GM19452 (cell line): ENCODE data around the gene UNC45A.
A peak's percentile ranks its signal among the peaks of the same experiment; 100 is the strongest.

Source experiments
- ATAC-seq: cut with Tn5 transposase; IDR thresholded peaks from one replicate; pipeline ENCODE4 v1.9.1; 2021; ENCODE audit not compliant: unreplicated experiment

Gene UNC45A

DNA sequence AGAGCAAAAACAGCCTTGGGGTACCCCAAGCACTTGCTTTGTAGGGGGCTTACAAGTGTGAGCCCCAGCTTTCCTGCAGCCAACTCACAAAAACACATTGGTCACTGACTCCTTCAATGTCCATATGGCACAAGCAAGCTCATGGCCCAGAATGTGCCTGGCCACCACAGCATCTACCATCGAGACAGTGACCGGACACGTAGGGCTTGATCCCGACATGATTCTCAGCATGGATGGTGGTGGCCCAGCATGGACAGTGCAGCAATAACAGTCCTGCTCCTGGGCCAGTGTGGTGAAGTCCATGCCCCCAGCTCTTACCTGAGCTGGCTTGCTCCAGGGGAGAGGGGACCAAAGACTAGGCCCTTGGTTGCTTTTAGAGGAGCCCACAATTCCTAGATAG is 6.0 kb downstream of the UNC45A start:
- ATAC-seq = no peak

GRCh38 chr15:90942354-90943120 is 7.5 kb downstream of the UNC45A start:
- no peak for ATAC-seq

GRCh38 chr15:90945091-90945490 is 10.0 kb downstream of the UNC45A start:
- ATAC-seq = no peak

DNA sequence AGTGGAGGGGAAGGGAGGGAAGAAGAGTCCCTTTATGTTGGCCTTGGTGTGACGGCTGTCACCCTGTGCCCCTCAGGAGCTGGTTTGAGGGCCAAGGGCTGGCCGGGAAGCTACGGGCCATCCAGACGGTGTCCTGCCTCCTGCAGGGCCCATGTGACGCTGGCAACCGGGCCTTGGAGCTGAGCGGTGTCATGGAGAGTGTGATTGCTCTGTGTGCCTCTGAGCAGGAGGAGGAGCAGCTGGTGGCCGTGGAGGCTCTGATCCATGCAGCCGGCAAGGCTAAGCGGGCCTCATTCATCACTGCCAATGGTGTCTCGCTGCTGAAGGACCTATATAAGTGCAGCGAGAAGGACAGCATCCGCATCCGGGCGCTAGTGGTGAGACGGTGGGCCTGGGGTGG is 11.5 kb downstream of the UNC45A start:
- no peak for ATAC-seq

- ATAC-seq = no peak
Measured at GRCh38 chr15:90946941-90947576, 12.0 kb downstream of the UNC45A start.

GRCh38 chr15:90947577-90948357 is 12.7 kb downstream of the UNC45A start:
- ATAC-seq = no peak

- no peak for ATAC-seq
Measured at GRCh38 chr15:90948506-90948905, 13.4 kb downstream of the UNC45A start.

- no peak for ATAC-seq
Measured at GRCh38 chr15:90949979-90950675, 15.0 kb downstream of the UNC45A start.

- no peak for ATAC-seq
Measured at GRCh38 chr15:90950676-90951075, 15.6 kb downstream of the UNC45A start.

DNA sequence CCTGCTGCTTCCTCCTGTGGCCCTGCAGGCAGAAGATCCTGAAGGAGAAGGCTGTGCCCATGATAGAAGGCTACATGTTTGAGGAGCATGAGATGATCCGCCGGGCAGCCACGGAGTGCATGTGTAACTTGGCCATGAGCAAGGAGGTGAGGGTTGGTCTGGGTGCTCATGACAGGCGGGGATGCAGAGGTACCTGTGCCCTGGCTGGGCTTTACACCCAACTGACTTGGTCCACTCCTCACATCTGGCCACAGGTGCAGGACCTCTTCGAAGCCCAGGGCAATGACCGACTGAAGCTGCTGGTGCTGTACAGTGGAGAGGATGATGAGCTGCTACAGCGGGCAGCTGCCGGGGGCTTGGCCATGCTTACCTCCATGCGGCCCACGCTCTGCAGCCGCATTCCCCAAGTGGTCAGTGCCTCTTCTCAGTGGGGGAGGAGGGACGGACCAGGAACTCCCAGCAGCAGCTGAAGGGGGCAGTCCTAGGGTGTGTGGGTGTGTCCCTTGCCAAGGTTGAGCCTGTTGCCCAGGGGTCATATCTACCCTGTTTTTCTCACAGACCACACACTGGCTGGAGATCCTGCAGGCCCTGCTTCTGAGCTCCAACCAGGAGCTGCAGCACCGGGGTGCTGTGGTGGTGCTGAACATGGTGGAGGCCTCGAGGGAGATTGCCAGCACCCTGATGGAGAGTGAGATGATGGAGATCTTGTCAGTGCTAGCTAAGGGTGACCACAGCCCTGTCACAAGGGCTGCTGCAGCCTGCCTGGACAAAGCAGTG is 18.0 kb downstream of the UNC45A start:
- ATAC-seq = no peak

- no peak for ATAC-seq
Measured at GRCh38 chr15:90953947-90954711, 19.0 kb downstream of the UNC45A start.

DNA sequence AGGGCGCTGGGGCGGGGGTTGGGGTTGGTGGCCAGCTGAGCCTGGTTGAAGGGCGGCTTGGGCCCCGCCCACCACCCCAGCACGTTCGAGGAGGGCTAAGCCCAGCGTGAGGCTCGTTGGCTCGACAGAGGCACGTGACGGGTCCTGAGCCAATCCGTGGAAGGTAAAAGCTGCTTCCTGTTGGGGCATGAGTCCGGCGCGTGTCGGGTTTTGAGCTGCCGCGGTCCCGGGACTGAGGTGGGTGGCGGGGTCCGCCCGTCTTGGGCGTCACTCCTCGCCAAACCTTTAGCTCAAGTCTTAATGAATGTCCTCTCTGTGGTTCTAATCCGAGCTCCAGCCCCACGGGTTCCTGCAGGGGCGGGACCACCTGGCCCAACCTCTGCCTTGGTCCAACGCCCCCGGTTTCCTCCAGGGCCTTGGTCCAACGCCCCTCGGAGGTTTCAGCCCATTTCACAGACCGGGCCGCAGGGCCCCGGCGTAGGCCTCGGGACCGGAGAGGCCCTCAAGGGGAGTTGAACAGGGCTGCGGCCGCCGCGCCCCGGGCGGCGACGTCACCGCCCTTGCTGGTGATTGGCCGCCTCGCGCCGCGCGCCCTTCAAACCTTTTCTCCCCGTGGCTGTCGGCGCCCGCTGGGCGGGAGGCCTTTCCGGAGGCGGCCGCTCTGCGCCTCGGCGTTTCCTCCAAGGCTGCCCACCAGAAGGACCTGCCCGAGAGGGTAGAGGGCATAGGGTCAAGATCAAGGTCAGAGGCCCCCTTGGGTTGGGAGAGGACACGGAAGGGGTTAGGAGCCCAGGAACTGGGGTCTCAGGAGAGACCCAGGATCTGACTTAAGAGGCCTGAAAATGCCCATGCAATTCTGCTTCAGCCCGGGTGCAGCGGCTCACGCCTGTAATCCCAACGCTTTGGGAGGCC is 19.9 kb downstream of the UNC45A start, which contains the start of gene RCCD1:
TSS of gene RCCD1 (plus strand) at position 173 of the 912 bp plus-strand sequence. CDS start 1,851 bp downstream, outside the sequence.
- ATAC-seq = peak; percentile 91

GRCh38 chr15:90955624-90956273 is 20.7 kb downstream of the UNC45A start:
- ATAC-seq = no peak

- no peak for ATAC-seq
Measured at GRCh38 chr15:90956274-90957030, 21.4 kb downstream of the UNC45A start.

GRCh38 chr15:90957031-90957790 is 22.1 kb downstream of the UNC45A start:
- no peak for ATAC-seq

DNA sequence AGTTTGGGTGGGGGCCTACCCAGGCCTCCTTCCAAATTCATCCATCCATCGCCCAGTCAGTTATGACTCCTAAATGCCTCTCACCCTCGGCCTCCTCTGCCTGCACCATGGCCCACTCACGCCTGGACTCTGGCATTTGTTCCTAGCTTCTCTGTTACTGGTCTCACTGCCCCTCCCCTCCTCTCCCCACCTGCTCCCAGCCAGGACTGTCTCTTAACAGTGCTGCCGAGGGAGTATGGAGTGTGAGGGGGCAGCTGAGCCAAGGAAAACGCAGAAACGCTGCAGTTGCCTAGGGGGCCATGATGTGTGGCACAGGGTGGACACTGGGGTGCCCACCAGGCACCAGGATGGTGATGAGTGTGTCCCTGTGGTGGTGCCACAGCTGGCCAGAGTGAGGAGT is 22.7 kb downstream of the UNC45A start:
- ATAC-seq = no peak
